ENCODE data around the gene GHRHR. TPM values are rescaled to one million over a fixed set of nuclear protein-coding genes. Genes with fewer than 3 reads are reported as not detected.
A peak's percentile ranks its signal among the peaks of the same experiment; 100 is the strongest.

Gene GHRHR
- total RNA-seq, 6 donors from 2014 or later = 0.67 to 3.1 (median 1.1) TPM; not detected in 2

GRCh38 chr7:31000161-31000693, 36.5 kb downstream of the GHRHR start:
- peak in 1 of 2 donors; percentile 16 for ATAC-seq (ENCODE audit: low FRiP score in 2 of 2)
- H3K27ac ChIP-seq = peak overlapping the region in 1 of 4 donors; percentile 17
- TF ChIP-seq POLR2AphosphoS5 (IDR thresholded peaks at IDR 0.05) = no peak
- no peak for TF ChIP-seq EP300 (IDR thresholded peaks at IDR 0.05)
- no peak for TF ChIP-seq CTCF (IDR thresholded peaks at IDR 0.05)
- TF ChIP-seq POLR2A (IDR thresholded peaks at IDR 0.05) = no peak
- no peaks in the 10 kb centered on the region for H3K9me3 ChIP-seq
- peaks cover 0 to 6% (median 0%) of the 10 kb centered on the region in 4 donors for H3K4me1 ChIP-seq
- DNase-seq = no peak
- no peak overlapping the region for H3K4me3 ChIP-seq
- WGBS, 2 donors = 63 to 67% methylated on average over 8 to 9 of the region's 9 CpGs
- H3K27me3 ChIP-seq = no peaks in the 10 kb centered on the region
- no peaks in the 10 kb centered on the region for H3K36me3 ChIP-seq

GRCh38 chr7:31000779-31001178, 37.0 kb downstream of the GHRHR start:
- Histone ChIP-seq H3K4me3 (no peak overlapping the region), H3K4me1 (peaks cover 0 to 6% (median 0%) of the 10 kb centered on the region in 4 donors), H3K27ac (peak overlapping the region in 1 of 4 donors; percentile 17), H3K27me3 (no peaks in the 10 kb centered on the region), H3K9me3 (no peaks in the 10 kb centered on the region), H3K36me3 (no peaks in the 10 kb centered on the region)
- no peak for ATAC-seq (ENCODE audit: low FRiP score in 2 of 2)
- no peak for DNase-seq
- WGBS, 2 donors = 83 to 88% methylated on average over 5 of the region's 5 CpGs
- TF ChIP-seq POLR2AphosphoS5 (IDR thresholded peaks at IDR 0.05) = no peak
- no peak for TF ChIP-seq EP300 (IDR thresholded peaks at IDR 0.05)
- no peak for TF ChIP-seq POLR2A (IDR thresholded peaks at IDR 0.05)
- no peak for TF ChIP-seq CTCF (IDR thresholded peaks at IDR 0.05)

- DNase-seq = no peak
- no peak for ATAC-seq (ENCODE audit: low FRiP score in 2 of 2)
- 28 to 60% methylated on average over 5 to 6 of the region's 6 CpGs for WGBS, 2 donors
Measured at GRCh38 chr7:31002256-31002655, 38.5 kb downstream of the GHRHR start.

GRCh38 chr7:31003097-31003496, 39.3 kb downstream of the GHRHR start:
- Histone ChIP-seq H3K36me3 (no peaks in the 10 kb centered on the region), H3K4me1 (no peaks in the 10 kb centered on the region), H3K27me3 (no peaks in the 10 kb centered on the region), H3K4me3 (no peak overlapping the region), H3K9me3 (no peaks in the 10 kb centered on the region), H3K27ac (no peak overlapping the region)
- TF ChIP-seq EP300 (IDR thresholded peaks at IDR 0.05) (no peak), CTCF (IDR thresholded peaks at IDR 0.05) (no peak), POLR2AphosphoS5 (IDR thresholded peaks at IDR 0.05) (no peak), POLR2A (IDR thresholded peaks at IDR 0.05) (no peak)
- ATAC-seq (ENCODE audit: low FRiP score in 2 of 2) = no peak
- 87 to 97% methylated on average over 2 of the region's 2 CpGs for WGBS, 2 donors
- no peak for DNase-seq

More at GRCh38 chr7:31002256-31002655, 38.5 kb downstream of the GHRHR start:
- Histone ChIP-seq H3K36me3 (no peaks in the 10 kb centered on the region), H3K4me3 (no peak overlapping the region), H3K4me1 (no peaks in the 10 kb centered on the region), H3K9me3 (no peaks in the 10 kb centered on the region), H3K27ac (no peak overlapping the region), H3K27me3 (no peaks in the 10 kb centered on the region)
- TF ChIP-seq POLR2AphosphoS5 (IDR thresholded peaks at IDR 0.05) (no peak), POLR2A (IDR thresholded peaks at IDR 0.05) (no peak), EP300 (IDR thresholded peaks at IDR 0.05) (no peak)

GRCh38 chr7:31003721-31004120, 40.0 kb downstream of the GHRHR start:
- 90 to 95% methylated on average over 6 of the region's 6 CpGs for WGBS, 2 donors
- Histone ChIP-seq H3K4me3 (no peak overlapping the region), H3K9me3 (no peaks in the 10 kb centered on the region), H3K36me3 (no peaks in the 10 kb centered on the region), H3K4me1 (no peaks in the 10 kb centered on the region), H3K27me3 (no peaks in the 10 kb centered on the region), H3K27ac (no peak overlapping the region)
- ATAC-seq (ENCODE audit: low FRiP score in 2 of 2) = no peak
- TF ChIP-seq EP300 (IDR thresholded peaks at IDR 0.05) (no peak), POLR2A (IDR thresholded peaks at IDR 0.05) (no peak), POLR2AphosphoS5 (IDR thresholded peaks at IDR 0.05) (no peak), CTCF (IDR thresholded peaks at IDR 0.05) (no peak)
- DNase-seq = no peak
